Ishikawa (cell line): Measurements from ENCODE around the gene KCNK16.
A peak's percentile ranks its signal among the peaks of the same experiment; 100 is the strongest.

Experiments
- CEBPB ChIP-seq: IDR thresholded peaks from 2 replicates; pipeline ENCODE4 v1.6.1; 2012
- EP300 ChIP-seq: IDR thresholded peaks from 2 replicates; pipeline ENCODE4 v1.6.1; 2012; ENCODE audit warnings: borderline replicate concordance
- MAX ChIP-seq: IDR thresholded peaks from 2 replicates; pipeline ENCODE4 v1.6.1; 2012
- TAF1 ChIP-seq: IDR thresholded peaks from 2 replicates; pipeline ENCODE4 v1.6.1; 2012; ENCODE audit warnings: low read depth, mild to moderate bottlenecking
- TEAD4 ChIP-seq: IDR thresholded peaks from 2 replicates; pipeline ENCODE4 v1.6.1; 2012
- TF ChIP-seq, protein P1 (sequence below): IDR thresholded peaks from 2 replicates; pipeline ENCODE4 v1.6.1; 2012

DNA sequence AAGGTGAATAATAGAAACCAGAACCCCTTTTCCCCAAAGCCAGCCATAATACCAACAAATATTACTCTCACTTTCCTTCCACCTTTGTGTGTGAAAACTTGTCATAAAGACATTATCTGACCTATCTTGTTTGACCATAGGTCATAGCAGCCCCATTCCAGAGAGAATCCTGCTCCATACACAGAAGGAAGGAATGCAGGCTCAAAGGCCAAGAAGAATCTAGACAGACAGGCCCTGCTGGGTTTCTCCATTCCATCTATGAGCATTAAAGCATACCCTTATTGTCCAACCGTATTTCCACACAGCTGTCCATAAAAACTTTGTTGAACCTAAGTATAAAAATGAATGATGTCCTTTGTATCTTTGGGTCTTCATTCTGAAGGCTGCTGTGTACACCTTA, 52.5 kb downstream of the KCNK16 start:
- TF ChIP-seq EP300 = no peak
- peak; percentile 41; the same call in 1 of the 2 replicates for TF ChIP-seq TEAD4
- no peak for TF ChIP-seq TAF1
- TF ChIP-seq CEBPB = no peak
- TF ChIP-seq MAX = no peak
- TF ChIP-seq, protein P1, sequence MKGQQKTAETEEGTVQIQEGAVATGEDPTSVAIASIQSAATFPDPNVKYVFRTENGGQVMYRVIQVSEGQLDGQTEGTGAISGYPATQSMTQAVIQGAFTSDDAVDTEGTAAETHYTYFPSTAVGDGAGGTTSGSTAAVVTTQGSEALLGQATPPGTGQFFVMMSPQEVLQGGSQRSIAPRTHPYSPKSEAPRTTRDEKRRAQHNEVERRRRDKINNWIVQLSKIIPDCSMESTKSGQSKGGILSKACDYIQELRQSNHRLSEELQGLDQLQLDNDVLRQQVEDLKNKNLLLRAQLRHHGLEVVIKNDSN = no peak
